GM12801 (cell line): ENCODE measurements around the gene ACCSL.

Experiments
- CTCF ChIP-seq: IDR thresholded peaks from one replicate; pipeline ENCODE4 v1.5.1; 2011; ENCODE audit warnings: control low read depth; ENCODE audit not compliant: insufficient read length; ENCODE audit errors: extremely low read depth

Gene ACCSL

GRCh38 chr11:44037658-44037998 lies 10.2 kb upstream of the ACCSL start:
- no peak for TF ChIP-seq CTCF

- no peak for TF ChIP-seq CTCF
Measured at GRCh38 chr11:44043157-44043556, 4.6 kb upstream of the ACCSL start.

GRCh38 chr11:44046182-44046581 lies 1.6 kb upstream of the ACCSL start:
- no peak for TF ChIP-seq CTCF

- TF ChIP-seq CTCF, result no peak
Measured at GRCh38 chr11:44047298-44047697, 483 bp upstream of the ACCSL start.

- TF ChIP-seq CTCF, result no peak
Measured at GRCh38 chr11:44049832-44050231, 2.1 kb downstream of the ACCSL start.

GRCh38 chr11:44051171-44051570 lies 3.4 kb downstream of the ACCSL start:
- no peak for TF ChIP-seq CTCF

GRCh38 chr11:44057340-44057739 lies 9.6 kb downstream of the ACCSL start:
- TF ChIP-seq CTCF, result no peak

GRCh38 chr11:44058275-44058674 lies 10.5 kb downstream of the ACCSL start:
- TF ChIP-seq CTCF, result no peak
